ENCODE results near the gene THSD7A. TPM values are rescaled to one million over a fixed set of nuclear protein-coding genes. Genes with fewer than 3 reads are reported as not detected.

Gene THSD7A
- total and polyA plus RNA-seq, 10 of the 15 experiments (the other 5 are each of a cell fraction or from before 2014, with no cell fraction given), result 0.03 to 0.09 (median 0.03) TPM; not detected in 7

DNA sequence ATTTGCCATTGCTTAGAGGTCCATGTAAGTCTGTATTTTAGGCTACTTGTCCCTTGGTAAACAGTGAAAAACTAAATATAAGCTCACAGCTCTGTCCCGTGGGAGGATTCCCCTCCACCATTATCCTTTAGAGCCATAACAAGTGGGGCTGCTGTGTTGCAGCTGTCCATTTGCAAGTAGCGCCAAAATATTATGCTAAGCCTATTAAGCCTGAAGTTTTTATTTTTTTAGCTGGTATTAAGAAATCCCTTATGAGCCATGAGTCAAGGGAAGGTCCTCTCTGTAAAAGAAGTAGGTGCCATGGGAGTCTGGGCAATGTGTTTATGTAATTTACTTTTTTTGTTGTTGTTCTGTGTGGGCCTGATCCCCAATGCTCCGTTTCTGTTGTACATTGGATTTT is 183.9 kb downstream of the THSD7A start (continued):
- TF ChIP-seq CBX3 (IDR thresholded peaks at IDR 0.05; ENCODE audit: borderline replicate concordance, low read depth) (no peak), MEF2B (IDR thresholded peaks at IDR 0.05; ENCODE audit: partially characterized antibody, poor library complexity, severe bottlenecking) (no peak), SMARCA5 (IDR thresholded peaks at IDR 0.05) (no peak), KDM1A (IDR thresholded peaks at IDR 0.05; ENCODE audit: borderline replicate concordance) (no peak), HDGF (IDR thresholded peaks at IDR 0.05) (no peak), BACH1 (IDR thresholded peaks at IDR 0.05; ENCODE audit: borderline replicate concordance) (no peak), SPI1 (IDR thresholded peaks at IDR 0.05; ENCODE audit: borderline replicate concordance, insufficient read depth, low read depth, low read length) (no peak), HDAC6 (IDR thresholded peaks at IDR 0.05; ENCODE audit: unreplicated experiment) (no peak), FOS (IDR thresholded peaks at IDR 0.05; ENCODE audit: borderline replicate concordance, extremely low read depth, insufficient read length) (no peak), MEF2A (IDR thresholded peaks at IDR 0.05; ENCODE audit: insufficient read depth, low read depth, low read length) (no peak), ATF7 (IDR thresholded peaks at IDR 0.05; ENCODE audit: low read depth) (no peak)
- TF ChIP-seq, protein P1, sequence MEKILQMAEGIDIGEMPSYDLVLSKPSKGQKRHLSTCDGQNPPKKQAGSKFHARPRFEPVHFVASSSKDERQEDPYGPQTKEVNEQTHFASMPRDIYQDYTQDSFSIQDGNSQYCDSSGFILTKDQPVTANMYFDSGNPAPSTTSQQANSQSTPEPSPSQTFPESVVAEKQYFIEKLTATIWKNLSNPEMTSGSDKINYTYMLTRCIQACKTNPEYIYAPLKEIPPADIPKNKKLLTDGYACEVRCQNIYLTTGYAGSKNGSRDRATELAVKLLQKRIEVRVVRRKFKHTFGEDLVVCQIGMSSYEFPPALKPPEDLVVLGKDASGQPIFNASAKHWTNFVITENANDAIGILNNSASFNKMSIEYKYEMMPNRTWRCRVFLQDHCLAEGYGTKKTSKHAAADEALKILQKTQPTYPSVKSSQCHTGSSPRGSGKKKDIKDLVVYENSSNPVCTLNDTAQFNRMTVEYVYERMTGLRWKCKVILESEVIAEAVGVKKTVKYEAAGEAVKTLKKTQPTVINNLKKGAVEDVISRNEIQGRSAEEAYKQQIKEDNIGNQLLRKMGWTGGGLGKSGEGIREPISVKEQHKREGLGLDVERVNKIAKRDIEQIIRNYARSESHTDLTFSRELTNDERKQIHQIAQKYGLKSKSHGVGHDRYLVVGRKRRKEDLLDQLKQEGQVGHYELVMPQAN (conservative IDR thresholded peaks at IDR 0.05), result no peak
- TF ChIP-seq, protein P2, sequence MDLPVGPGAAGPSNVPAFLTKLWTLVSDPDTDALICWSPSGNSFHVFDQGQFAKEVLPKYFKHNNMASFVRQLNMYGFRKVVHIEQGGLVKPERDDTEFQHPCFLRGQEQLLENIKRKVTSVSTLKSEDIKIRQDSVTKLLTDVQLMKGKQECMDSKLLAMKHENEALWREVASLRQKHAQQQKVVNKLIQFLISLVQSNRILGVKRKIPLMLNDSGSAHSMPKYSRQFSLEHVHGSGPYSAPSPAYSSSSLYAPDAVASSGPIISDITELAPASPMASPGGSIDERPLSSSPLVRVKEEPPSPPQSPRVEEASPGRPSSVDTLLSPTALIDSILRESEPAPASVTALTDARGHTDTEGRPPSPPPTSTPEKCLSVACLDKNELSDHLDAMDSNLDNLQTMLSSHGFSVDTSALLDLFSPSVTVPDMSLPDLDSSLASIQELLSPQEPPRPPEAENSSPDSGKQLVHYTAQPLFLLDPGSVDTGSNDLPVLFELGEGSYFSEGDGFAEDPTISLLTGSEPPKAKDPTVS (IDR thresholded peaks at IDR 0.05; ENCODE audit: low read depth, low read length), result no peak
